Inflammatory macrophage (primary cell): ENCODE results near the gene CHAF1A.
A peak's percentile ranks its signal among the peaks of the same experiment; 100 is the strongest.

Experiments used
- DNase-seq, 2 donors: peaks; one replicate each; pipeline ENCODE4 v3.0.0-alpha.2; 2020 to 2022

Gene CHAF1A

DNA sequence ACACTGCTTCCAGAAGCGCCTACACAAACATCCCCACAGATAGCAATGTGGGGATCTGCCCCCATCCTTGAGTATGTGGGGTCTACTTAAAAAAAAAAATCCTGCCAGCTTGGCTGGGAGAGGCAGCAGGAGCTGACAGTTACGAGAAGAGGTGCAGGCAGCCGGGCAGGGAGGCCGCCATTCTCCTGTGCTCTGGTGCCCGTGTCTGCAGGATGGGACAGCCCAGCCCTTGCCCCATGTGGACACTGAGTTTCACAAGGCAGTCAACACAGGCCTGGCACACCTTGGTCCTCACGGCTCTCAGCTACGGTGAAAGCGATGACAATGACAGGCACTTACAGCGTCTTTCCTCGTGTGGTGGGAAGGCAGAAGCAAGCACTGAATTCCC lies 35.1 kb upstream of the CHAF1A start:
- no peak for DNase-seq

DNA sequence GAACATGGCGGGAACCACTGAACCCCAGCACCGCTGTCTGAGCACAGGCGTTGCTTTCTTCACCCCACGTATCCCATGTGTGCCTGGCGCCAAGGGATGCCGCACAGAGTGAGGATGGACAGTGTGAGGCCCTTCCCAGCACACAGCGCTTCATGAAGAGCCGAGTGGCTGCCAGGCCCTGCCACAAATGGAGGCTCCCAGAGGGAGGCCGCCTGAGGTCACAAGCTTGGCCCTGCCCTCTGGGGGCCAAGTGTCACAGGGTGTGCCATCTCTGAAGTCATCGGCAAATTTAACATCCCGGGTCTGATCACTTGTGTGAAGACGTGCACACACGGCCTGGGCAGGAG lies 34.7 kb upstream of the CHAF1A start:
- peak; percentile 47 to 64 for DNase-seq

DNA sequence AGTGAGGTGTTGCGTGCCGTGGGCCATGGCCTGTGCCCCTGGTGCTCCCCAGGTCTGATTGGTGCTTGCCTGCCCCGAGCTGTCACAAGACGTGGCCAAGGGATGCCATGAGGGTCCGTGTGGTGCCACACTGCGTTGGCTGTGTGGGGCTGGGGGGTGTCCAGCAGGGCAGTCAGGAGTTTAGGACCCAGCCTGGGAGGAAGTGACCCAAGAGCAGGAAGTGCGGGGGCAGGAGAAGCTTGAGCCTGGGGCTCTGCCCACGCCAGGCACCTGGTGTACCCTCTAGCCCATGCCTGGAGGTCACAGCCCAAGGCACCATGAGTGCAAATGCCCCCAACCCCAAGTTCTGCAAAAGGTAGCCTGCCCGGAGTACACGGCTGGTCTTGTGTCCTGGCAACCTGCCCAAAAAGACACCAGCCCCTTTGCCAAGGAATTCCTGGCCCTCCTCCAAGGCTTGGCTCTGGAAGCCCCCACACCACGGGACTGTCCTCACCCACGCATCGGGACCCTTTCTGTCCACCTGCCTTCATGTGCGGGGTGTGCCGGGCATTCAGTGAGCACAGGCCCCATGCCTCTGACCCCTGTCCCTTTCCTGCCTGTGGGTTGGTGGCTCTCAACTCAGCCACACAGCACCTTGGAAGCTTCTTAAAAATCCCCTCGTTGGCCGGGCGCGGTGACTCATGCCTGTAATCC lies 34.2 kb upstream of the CHAF1A start:
- peak; percentile 50 to 85 for DNase-seq

- DNase-seq: peak; percentile 66 to 81
These were observed 33.1 kb upstream of the CHAF1A start for GRCh38 chr19:4369109-4369887.

DNA sequence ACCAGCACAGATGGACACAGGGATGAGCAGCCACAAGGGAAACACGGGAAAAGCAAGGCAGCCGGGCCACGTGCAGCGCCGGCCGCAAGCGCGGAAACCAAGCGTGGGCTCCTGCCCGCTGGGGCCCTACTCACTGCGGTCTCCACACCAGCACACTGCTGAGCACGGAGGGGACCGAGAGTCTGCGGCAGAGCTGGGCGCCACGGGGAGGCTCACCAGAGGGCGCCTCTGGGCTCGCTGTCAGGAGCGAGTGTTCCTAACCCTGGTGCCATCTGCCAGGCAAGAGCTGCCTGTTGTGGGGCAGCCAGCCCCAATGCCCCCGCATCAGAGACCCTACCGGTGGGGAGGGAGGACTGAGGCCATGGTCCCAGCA lies 32.6 kb upstream of the CHAF1A start:
- peak; percentile 75 to 87 for DNase-seq

- peak in 1 of 2 donors; percentile 45 for DNase-seq
These were observed 31.9 kb upstream of the CHAF1A start for GRCh38 chr19:4370418-4371041.

DNA sequence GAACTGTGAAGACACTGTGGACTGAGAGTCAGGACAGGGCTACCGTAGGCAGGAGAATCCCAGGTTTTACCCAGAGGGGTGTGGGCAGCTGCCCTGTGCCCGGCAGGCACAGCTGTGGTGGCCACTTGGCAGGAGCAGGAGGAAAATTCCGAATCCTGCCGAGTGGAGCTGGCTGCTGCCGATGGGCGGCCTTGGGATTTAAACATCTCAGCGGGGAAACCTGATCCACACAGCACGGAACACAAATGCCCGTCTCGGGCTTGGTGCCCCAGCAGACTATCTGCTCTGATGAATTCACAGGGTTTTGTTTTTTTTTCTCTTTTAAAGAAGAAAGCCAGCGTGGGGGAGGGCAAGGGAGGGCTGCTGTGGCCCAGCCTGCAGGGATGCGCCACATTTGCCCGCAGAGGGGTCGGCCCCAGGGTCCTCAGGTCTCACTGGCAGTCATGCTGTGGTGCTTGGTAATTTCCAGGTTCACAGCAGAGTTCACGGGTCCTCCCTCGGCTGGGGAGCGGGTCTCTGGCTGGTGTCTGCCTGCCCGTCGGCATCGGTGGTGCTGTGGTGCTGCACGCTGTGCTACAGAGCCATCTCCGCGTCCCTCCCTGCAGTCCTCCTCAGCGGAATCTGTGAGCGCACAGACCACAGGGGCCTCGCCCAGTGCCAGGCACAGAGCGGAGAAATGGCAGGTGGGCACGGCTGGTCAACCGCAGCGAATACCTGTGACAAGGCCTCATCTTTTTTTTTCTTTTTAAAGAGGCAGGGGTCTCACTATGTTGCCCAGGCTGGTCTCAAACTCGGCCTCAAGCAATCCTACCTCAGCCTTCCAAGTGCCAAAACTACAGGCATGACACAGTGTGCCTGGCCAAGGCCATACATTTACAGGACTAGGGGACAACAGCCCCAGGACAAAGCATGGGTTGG lies 30.9 kb upstream of the CHAF1A start:
- DNase-seq: no peak

- DNase-seq: no peak
These were observed 30.1 kb upstream of the CHAF1A start for GRCh38 chr19:4372165-4373012.

DNA sequence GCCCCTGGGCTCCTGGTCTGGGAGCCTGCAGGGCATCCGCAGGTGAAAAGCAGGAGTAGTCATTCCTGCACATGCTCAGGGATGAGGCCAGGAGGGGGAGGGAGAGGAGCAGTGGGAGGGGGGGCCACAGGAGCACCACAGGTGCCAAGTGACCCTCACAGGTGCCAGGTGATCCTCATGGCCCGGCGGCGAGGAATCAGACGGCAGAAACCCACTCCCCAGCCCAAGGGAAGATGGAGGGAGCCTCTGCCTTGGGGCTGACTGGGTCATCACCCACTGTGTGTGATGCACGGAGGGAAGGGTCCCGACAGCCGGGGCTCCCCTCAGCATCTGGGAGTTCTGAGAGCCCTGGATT lies 29.4 kb upstream of the CHAF1A start:
- DNase-seq: no peak

- peak; percentile 31 to 65 for DNase-seq
These were observed 28.6 kb upstream of the CHAF1A start for GRCh38 chr19:4373601-4374497.

GRCh38 chr19:4374498-4375163 lies 27.8 kb upstream of the CHAF1A start:
- peak; percentile 58 to 76 for DNase-seq

GRCh38 chr19:4375164-4376027 lies 27.0 kb upstream of the CHAF1A start:
- DNase-seq: peak in 1 of 2 donors; percentile 41

GRCh38 chr19:4376028-4376670 lies 26.3 kb upstream of the CHAF1A start:
- DNase-seq: no peak

DNA sequence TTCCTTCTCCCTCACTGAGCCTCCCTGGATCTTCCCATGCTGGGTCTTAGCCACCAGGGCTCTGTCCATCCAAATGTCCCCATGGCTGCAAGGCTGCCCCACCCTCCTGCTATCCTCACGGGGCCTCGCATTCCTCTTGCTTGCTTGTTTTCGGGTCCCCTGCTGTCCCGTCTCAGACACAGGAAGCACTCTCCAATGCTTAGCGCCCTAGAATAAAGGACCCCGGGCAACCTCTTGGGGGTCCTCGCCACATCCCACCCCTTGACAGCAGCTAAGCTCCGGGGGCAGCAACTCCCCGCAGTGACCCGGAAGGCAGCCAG lies 25.8 kb upstream of the CHAF1A start:
- no peak for DNase-seq

GRCh38 chr19:4376991-4377781 lies 25.3 kb upstream of the CHAF1A start:
- no peak for DNase-seq

GRCh38 chr19:4378886-4379285 lies 23.6 kb upstream of the CHAF1A start:
- no peak for DNase-seq

GRCh38 chr19:4379383-4380253 lies 22.8 kb upstream of the CHAF1A start:
- no peak for DNase-seq
